Hepatocyte (in vitro differentiated cells): ENCODE results near the gene DSTYK. TPM values are rescaled to one million over a fixed set of nuclear protein-coding genes. Genes with fewer than 3 reads are reported as not detected.

ENCODE experiments used
- DNase-seq: peaks from one replicate; pipeline ENCODE4 v3.0.0-alpha.2; 2016; ENCODE audit warnings: low spot score
- H2AFZ ChIP-seq: fragments of 200-600 bp; sonication (generic); 2 replicates; pipeline ENCODE4 v1.6.0; 2016; ENCODE audit warnings: antibody characterized with exemption, mild to moderate bottlenecking
- H3K27ac ChIP-seq: fragments of 200-600 bp; sonication (generic); 2 replicates; pipeline ENCODE4 v1.5.1; 2016; ENCODE audit warnings: mild to moderate bottlenecking
- H3K27me3 ChIP-seq: fragments of 200-600 bp; sonication (generic); 2 replicates; pipeline ENCODE4 v1.6.1; 2016
- H3K36me3 ChIP-seq: fragments of 200-600 bp; sonication (generic); replicated peaks from 2 replicates; pipeline ENCODE4 v1.5.1; 2016; ENCODE audit warnings: low read depth; ENCODE audit not compliant: insufficient read depth
- H3K4me1 ChIP-seq: fragments of 200-600 bp; sonication (generic); 2 replicates; pipeline ENCODE4 v1.5.1; 2016; ENCODE audit warnings: mild to moderate bottlenecking, moderate library complexity; ENCODE audit not compliant: insufficient read depth
- H3K4me2 ChIP-seq: fragments of 200-600 bp; sonication (generic); 2 replicates; pipeline ENCODE4 v1.6.0; 2016
- H3K4me3 ChIP-seq: fragments of 200-600 bp; sonication (generic); 2 replicates; pipeline ENCODE4 v1.5.1; 2016; ENCODE audit warnings: mild to moderate bottlenecking
- H3K79me2 ChIP-seq: fragments of 200-600 bp; sonication (generic); 2 replicates; pipeline ENCODE4 v1.6.0; 2017; ENCODE audit warnings: mild to moderate bottlenecking
- H3K9me2 ChIP-seq: fragments of 200-600 bp; sonication (generic); replicated peaks from 2 replicates; pipeline ENCODE4 v1.6.0; 2017; ENCODE audit warnings: mild to moderate bottlenecking; ENCODE audit not compliant: insufficient read depth
- H3K9me3 ChIP-seq: fragments of 200-600 bp; sonication (generic); 2 replicates; pipeline ENCODE4 v1.5.1; 2016; ENCODE audit warnings: low read depth, mild to moderate bottlenecking
- H4K20me1 ChIP-seq: fragments of 200-600 bp; sonication (generic); 2 replicates; pipeline ENCODE4 v1.6.0; 2016; ENCODE audit warnings: mild to moderate bottlenecking; ENCODE audit not compliant: insufficient read depth, poor library complexity, severe bottlenecking
- CTCF ChIP-seq: fragments of 200-600 bp; sonication (generic); IDR thresholded peaks from 2 replicates; pipeline ENCODE4 v1.5.1; 2016; ENCODE audit warnings: antibody characterized with exemption, mild to moderate bottlenecking; ENCODE audit not compliant: poor library complexity
- EZH2 ChIP-seq: fragments of 200-600 bp; sonication (generic); IDR thresholded peaks from 2 replicates; pipeline ENCODE4 v1.6.1; 2016; ENCODE audit warnings: antibody characterized with exemption, mild to moderate bottlenecking, borderline replicate concordance
- EZH2phosphoT487 ChIP-seq: fragments of 200-600 bp; sonication (generic); IDR thresholded peaks from one replicate; pipeline ENCODE4 v1.6.1; 2018; ENCODE audit warnings: antibody characterized with exemption, mild to moderate bottlenecking, low read depth, moderate library complexity; ENCODE audit not compliant: unreplicated experiment, severe bottlenecking
- WGBS: methylation state at CpG from one replicate; pipeline ENCODE4 v1.1.6; 2016; ENCODE audit warnings: low lambda C conversion rate; ENCODE audit errors: missing lambda C conversion rate; 5-methylcytosine and 5-hydroxymethylcytosine counted together
- polyA plus RNA-seq: library from polyadenylated mRNA; unstranded; fragments of >200 nt; fragmentation: Nextera tagmentation; extraction: Ambion mirVana; gene quantifications from 2 replicates; pipeline ENCODE4 v1.2.1, GENCODE V29; 2016
- total RNA-seq: library from RNA; depleted of rRNA; stranded (reverse); fragments of >200 nt; gene quantifications from 2 replicates; pipeline ENCODE4 v1.2.3, GENCODE V29; 2014

The DSTYK gene
- total and polyA plus RNA-seq, 2 experiments from 2014 or later = 7.7 to 11.0 TPM

GRCh38 chr1:205108464-205108863, 103.0 kb downstream of the DSTYK start:
- no peaks in the 10 kb centered on the region for H3K36me3 ChIP-seq
- 92% methylated on average over 4 of the region's 4 CpGs for WGBS

GRCh38 chr1:205107327-205107726, 104.2 kb downstream of the DSTYK start:
- H3K27ac ChIP-seq = no peak overlapping the region
- no peak overlapping the region for H3K4me3 ChIP-seq
- no peak for DNase-seq
- H3K9me2 ChIP-seq = no peaks in the 10 kb centered on the region
- H3K9me3 ChIP-seq = no peaks in the 10 kb centered on the region
- H4K20me1 ChIP-seq = no peaks in the 10 kb centered on the region
- no peaks in the 10 kb centered on the region for H3K79me2 ChIP-seq
- 100% methylated on average over 4 of the region's 4 CpGs for WGBS
- H3K4me1 ChIP-seq = no peaks in the 10 kb centered on the region
- no peak overlapping the region for H3K4me2 ChIP-seq
- H3K27me3 ChIP-seq = no peaks in the 10 kb centered on the region
- no peaks in the 10 kb centered on the region for H3K36me3 ChIP-seq
- no peak overlapping the region for H2AFZ ChIP-seq
- no peak for TF ChIP-seq EZH2phosphoT487
- TF ChIP-seq CTCF = no peak
- TF ChIP-seq EZH2 = no peak

More at GRCh38 chr1:205108464-205108863, 103.0 kb downstream of the DSTYK start:
- no peak overlapping the region for H2AFZ ChIP-seq
- H3K27ac ChIP-seq = no peak overlapping the region
- H3K4me1 ChIP-seq = no peaks in the 10 kb centered on the region
- no peaks in the 10 kb centered on the region for H3K9me2 ChIP-seq
- no peaks in the 10 kb centered on the region for H3K79me2 ChIP-seq
- no peak overlapping the region for H3K4me2 ChIP-seq
- H3K9me3 ChIP-seq = no peaks in the 10 kb centered on the region
- no peaks in the 10 kb centered on the region for H4K20me1 ChIP-seq
- TF ChIP-seq CTCF (no peak), EZH2 (no peak), EZH2phosphoT487 (no peak)
- H3K4me3 ChIP-seq = no peak overlapping the region
- DNase-seq = no peak
- H3K27me3 ChIP-seq = no peaks in the 10 kb centered on the region

- no peak overlapping the region for H3K4me2 ChIP-seq
- no peaks in the 10 kb centered on the region for H4K20me1 ChIP-seq
- DNase-seq = no peak
- H3K36me3 ChIP-seq = no peaks in the 10 kb centered on the region
- H3K27me3 ChIP-seq = no peaks in the 10 kb centered on the region
- TF ChIP-seq EZH2 = no peak
- no peak for TF ChIP-seq CTCF
- TF ChIP-seq EZH2phosphoT487 = no peak
- H3K9me2 ChIP-seq = no peaks in the 10 kb centered on the region
- no peak overlapping the region for H2AFZ ChIP-seq
- no peaks in the 10 kb centered on the region for H3K9me3 ChIP-seq
- 94% methylated on average over 3 of the region's 3 CpGs for WGBS
- H3K27ac ChIP-seq = no peak overlapping the region
- H3K4me3 ChIP-seq = no peak overlapping the region
- H3K79me2 ChIP-seq = no peaks in the 10 kb centered on the region
- no peaks in the 10 kb centered on the region for H3K4me1 ChIP-seq
Observed at GRCh38 chr1:205102404-205102803, 109.1 kb downstream of the DSTYK start.

- Histone ChIP-seq H3K27me3 (no peaks in the 10 kb centered on the region), H3K4me2 (no peak overlapping the region), H3K79me2 (no peaks in the 10 kb centered on the region), H2AFZ (no peak overlapping the region), H3K36me3 (no peaks in the 10 kb centered on the region), H3K4me3 (no peak overlapping the region), H3K9me3 (no peaks in the 10 kb centered on the region), H4K20me1 (no peaks in the 10 kb centered on the region), H3K27ac (no peak overlapping the region), H3K4me1 (no peaks in the 10 kb centered on the region), H3K9me2 (no peaks in the 10 kb centered on the region)
- no peak for DNase-seq
- TF ChIP-seq EZH2 = no peak
- TF ChIP-seq CTCF = no peak
- TF ChIP-seq EZH2phosphoT487 = no peak
Observed at GRCh38 chr1:205098242-205098641, 113.3 kb downstream of the DSTYK start.
